Measurements from ENCODE around the gene KCNQ1.

KCNQ1 gene

DNA sequence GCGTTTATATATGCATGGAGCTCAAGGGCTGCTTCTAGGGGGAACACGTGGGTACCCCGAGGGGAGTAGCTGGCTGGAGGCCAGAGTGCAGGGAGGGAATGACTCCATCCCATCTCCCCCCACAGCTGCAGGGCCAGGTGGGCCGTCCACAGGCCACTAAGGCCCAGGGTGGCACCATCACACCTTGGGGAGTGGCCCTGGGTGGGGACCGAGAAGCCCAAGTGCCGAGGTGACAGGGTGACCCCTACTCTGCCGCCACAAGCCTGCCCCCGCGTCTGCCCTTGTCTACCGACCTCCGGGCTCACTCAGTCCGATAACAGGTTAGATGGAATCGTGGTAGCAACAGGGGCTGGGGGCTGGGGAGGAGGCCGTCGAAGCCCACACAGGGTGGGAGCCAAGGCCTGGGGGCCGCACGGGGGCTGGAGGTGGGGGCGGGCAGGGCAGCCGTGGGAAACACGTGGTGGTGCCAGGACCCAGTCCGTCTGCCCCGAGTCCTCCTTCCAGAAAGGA, 129.3 kb downstream of the KCNQ1 start:
- no peak for DNase-seq

DNA sequence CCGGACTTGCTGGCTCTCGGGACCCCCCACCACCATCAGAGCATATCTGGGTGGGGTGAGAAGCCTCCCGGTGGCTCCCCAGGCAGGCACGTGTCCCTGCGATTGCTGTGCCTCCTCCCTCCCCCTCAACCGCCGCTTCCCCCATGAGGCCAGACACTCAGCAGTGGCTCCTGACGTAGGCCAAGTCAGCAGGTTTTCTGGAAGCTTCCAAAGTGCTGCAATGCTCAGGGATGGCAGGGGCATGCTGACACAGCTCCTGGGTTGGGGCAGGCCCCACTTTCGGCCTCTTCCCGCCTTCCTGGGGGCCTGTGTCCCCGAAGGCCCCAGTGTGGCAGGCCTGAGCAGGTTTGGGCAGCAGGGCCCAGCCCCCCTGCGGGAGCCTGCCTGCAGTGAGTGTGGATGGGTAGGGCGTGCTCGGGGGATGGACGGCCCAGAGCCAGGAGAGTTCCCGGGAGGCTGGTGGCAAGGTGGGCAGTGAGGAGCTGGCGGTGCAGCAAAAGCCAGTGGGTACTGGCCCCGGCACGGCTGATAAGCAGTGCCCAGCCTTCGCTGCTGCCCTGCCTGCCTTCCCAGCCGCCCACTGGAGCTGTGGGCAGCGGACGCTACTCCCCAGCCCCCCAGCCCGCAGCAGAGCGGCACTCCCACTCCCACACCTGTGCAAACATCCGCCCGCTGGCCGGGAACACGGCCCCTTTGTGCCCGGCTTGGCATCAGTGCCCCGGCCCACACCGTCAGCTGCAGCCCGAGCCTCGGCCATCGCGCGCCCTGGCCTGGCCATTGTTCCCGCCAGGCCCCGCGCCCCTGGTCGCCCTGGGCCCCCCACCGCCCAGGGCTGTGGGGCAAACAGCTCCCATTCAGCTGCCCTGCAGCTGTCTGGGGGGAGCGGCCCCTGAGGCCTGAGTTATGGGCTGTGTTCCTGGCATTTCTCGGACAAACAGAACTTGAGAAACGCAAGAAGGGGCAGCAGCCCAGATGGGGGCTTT, 130.0 kb downstream of the KCNQ1 start:
- DNase-seq, result no peak

DNA sequence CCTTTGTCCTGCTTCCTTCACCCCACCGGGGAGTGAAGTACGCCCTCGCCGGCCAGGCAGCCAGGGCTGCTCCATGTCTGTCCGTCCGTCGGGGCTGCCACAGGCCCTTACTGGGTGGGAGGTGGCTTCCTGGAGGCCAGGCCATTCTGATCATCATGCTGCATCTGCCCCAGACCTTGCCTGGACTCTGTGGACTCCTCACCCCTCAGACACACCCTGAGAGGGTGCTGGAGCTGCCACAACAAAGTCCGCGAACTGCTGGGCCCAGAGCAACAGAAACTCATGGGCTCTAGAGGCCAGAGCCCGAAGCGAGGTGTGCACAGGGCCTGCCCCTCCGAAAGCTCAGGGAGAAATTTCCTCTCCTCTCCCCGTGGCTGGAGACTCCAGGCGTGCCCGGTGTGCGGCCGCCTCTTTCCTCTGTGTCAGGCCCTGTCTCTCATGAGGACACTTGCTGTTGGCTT, 130.8 kb downstream of the KCNQ1 start:
- DNase-seq, result no peak

DNA sequence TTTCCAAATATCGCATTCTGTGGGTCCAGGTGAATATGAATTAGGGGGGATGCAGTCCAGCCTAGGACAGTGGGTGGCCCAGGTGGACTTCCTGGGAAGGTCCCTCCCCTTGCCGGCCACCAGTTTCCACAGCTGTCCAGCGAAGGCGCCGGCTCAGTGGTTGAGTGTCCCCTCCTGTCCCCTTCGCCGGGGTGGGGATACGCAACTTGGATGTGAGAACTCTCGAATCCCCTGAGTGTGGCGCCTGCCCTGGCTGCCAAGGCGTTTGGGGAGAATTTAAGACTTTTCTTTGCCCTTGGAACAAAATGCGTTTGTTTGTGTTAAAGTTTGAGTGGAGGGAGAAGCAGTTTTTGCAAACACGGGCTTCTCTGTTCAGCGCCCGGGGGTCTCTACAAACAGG, 131.3 kb downstream of the KCNQ1 start:
- DNase-seq, result no peak

DNA sequence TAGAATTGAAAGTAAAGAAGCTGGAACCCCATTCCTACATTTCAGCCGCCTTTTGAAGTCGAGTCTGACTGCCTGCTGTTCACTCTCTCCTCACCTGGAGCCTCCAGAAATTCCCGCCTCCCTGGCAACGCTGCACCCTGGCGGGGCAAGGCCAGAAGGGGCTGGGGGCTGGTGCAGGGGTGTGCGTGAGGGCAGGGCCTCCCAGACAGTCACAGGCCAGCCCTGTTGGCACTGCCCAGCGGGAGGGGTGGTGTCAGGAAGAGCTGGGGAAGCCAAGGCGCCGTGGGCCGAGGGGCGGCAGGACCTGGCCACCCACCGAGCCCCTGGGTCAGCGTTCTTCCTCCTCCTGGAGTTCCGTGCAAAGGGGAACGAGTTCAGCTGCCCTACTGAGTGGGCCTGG, 131.7 kb downstream of the KCNQ1 start:
- no peak for DNase-seq

DNA sequence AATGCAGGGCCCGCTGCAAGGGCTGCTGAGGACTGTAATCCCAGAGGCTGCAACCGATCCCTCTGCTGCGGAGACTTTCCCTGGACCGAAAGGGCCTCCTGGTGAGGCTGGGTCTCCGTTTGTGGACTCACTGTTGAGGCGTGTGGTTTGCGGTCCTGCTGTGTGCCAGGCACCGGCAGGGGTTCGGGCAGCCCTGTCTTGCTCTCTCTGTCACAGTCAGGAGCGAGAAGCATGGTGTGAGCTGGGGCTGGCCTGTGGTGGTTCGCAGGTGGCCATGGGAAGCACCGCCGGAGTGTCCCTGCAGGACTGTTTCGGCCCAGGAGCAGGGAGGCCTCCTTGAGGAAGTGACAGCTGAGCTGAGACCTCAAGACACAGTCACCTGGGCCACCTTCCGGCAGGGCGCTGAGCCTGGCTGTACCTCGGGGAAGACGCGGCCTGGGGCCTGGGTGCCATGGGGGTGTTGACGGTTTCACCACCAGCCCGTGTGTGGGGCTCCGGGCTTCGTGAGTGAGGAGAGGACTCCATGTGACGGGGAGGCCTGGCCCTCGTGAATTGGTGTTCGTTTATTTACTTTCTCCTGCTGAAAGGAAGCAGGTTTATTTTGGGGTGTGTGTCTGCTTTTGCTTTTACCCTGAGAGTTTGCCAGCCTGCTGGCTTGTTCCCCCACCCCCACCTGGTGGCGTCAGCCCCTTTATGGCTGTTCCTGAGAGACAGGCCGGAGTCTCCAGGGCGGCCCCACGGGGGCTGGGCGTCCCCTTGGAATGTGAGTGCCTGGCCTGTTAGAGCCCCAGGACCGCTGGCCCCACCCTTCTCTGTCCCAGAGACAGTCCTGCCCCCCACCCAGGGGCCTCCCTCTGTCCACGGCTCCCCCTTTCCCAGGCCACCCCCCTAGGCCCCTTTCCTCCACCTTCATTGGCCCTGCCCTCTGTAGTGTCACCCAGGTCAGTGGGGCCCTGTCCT, 132.5 kb downstream of the KCNQ1 start:
- no peak for DNase-seq

DNA sequence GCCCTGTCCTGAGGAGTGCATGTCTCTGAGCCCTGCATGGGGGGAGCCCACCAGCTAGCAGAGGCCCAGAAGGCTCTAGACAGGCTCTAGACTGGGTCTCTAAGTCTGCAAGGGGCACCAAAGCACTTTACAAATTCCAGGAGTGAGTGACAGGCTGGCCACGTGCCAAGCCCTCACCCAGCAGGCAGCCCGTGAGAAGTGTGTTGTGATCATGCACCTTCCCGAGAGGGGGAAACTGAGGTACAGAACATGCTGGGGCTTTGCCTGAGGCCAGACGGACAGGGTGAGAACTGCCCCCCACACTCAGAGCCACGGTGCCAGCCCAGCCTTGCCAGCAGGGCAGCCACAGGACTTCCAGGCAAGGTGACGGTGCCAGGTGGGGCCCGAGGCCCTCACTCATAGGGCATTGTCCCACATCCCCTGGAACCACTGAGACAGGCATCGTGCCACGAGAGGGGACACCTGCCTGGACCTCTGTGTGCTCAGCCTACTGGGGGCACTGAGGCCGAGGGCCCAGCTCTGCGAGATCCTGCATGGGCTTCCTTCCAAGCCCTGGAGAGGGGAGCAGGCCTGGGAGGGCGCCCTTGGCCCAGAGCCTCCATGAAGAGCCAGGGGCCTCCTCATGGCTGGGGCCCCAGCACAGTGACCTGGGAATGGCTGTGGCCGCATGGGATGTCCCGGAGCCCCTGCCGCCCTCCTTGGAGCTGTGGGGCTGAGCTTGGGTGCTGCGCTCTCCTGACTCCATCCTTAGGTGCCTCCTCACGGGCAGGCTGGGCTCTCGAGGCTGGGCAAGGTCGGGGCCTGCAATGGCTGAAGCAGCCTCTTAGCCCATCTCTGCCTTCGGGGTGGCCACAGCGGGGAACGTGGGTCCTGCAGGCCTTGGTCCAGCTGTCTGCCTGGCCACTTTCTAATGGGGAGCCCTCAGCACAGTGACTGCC, 133.5 kb downstream of the KCNQ1 start:
- DNase-seq, result no peak

DNA sequence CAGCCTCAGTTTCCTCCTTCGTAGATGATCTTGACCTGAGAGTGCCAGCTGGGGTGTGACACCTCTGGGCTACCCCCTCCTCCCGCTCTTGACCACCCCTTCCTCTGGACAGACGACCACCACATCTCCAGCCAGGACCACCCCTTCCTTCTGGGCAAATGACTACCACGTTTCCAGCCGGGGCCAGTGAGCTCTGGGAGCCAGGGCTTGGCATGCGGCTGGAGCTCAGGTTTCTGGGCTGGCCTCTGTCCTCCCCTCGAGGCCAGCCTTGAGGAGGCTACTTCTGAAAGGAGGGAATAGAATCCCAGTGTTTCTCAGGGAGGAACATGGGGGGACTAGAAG, 134.1 kb downstream of the KCNQ1 start:
- DNase-seq, result no peak

DNA sequence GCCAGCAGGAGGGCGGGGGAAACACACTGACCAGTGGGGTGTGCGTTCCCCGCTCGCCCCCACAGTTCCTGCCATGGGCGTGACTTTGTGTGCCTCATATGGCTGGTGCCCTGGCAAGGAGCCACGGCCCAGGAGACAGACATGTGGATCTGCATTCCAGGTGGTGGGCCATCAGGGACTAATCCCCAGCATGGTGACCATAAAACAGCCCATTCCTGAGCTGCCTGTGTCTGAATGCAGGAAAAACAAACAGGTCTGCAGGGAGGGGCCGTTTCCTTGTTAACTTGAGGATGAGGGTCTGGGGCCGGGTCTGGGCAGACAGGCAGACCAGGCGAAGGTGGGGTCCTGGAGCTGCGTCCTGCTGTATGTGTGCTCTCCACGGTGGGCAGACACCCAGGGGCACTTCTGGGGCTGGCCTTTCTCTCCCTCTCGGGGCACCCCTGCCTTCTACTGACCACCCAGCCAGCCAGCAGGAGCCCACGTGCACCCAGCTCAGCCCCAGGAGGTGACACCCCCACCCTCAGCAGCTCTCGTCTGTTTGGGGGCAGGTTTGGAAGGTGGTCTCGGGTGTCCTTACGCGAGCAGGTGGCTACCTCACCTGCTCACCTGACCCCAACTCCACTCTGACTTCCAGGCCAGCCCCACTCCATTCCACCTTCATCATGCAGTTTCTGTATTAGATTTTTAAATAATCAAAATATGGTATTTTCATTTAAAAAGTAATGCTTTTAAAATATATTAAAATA, 134.7 kb downstream of the KCNQ1 start:
- DNase-seq, result no peak

DNA sequence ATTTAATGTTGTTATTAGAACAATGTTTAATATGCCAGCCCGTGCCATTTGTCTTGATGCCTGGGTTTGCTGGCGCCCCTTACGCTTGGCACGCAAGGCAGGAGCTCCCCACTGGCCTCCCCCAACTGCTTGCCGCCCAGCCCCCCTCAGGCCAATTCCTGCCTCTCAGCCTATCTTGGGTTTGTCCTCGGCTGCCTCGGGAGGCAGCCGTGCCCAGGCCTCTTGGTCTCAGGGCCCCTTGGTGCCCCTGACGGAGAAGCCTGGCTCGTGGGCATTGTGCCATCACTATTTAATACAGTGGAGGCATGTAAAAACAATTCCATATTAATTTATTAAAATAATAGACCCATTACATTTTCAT, 135.2 kb downstream of the KCNQ1 start:
- DNase-seq, result no peak

DNA sequence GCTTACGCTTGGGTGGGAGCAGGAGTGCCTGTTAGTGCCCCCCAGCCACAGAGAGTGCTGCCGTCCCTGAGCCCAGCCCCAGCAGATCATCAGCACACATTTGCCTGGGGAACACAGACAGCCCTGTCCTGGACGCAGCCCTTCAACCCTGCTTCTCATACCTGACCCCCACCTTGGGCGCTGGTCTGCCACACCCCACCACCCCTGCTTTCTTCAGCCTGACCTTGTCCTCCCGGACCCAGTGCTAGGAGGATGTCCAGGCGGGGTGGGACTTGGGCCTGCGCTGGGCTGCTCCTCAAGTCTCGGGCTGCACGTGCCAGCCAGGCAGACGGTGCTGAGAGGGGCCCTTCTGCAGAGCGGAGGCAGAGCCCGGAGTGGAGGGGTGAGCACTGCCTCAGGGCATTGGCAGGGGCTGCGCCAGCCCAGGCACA, 135.8 kb downstream of the KCNQ1 start:
- DNase-seq, result no peak

DNA sequence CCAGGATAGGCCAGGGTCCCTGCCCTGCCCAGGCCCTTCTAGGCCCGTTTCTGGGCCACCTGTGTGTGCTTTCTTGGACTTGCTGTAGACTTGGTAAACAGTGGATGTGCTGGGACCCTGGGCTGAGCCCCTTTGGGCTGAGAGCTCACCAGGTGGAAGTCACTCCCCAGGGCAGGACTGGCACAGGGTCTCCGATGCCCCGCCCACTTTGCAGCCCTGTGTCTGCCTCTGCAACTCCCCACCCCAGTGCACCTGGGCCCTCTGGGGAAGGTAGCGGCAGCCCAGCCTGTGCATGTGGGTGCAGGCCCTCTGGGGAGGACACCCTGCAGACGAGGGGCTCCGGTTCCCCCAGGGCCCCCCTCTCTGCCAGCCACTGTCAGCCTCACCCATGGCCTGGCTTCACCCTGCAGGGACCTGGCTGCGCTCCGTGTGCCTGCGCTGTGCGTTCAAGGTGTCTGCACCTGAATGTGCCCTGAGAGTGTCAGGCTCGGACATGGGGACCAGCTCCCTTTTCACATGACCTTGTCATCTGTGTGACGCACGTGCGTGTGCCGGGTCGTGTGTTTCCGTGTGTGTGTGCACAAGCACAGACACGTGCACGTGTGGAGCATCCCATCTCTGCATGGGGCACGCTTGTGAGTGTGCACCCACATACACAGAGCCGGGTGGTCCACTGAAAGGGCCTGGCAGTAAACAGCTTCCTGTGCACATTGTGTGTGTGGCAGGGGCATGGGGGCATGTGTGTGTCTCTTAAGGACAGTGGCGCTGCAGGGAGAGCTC, 136.5 kb downstream of the KCNQ1 start:
- no peak for DNase-seq

DNA sequence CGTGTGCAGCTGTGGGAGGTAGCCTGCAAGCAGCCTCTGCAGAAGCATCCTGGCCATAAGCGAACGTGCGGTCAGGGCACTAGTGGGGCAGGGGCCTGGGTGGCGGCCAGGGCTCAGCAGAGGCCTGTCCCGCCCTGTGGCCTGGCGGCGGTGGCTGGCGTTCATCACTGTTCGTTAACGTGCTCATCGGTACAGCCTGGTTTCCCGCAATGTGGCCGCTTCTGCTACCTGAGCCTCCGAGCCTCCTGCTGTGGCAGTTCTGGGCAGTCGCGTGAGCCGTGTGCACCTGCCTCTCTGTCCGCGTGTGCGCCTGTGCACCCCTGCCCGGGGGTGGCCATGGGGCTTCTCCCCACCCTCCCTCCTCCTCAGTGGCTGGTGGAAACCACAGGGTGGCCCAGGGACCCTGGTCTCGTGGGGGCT, 137.1 kb downstream of the KCNQ1 start:
- DNase-seq, result no peak

DNA sequence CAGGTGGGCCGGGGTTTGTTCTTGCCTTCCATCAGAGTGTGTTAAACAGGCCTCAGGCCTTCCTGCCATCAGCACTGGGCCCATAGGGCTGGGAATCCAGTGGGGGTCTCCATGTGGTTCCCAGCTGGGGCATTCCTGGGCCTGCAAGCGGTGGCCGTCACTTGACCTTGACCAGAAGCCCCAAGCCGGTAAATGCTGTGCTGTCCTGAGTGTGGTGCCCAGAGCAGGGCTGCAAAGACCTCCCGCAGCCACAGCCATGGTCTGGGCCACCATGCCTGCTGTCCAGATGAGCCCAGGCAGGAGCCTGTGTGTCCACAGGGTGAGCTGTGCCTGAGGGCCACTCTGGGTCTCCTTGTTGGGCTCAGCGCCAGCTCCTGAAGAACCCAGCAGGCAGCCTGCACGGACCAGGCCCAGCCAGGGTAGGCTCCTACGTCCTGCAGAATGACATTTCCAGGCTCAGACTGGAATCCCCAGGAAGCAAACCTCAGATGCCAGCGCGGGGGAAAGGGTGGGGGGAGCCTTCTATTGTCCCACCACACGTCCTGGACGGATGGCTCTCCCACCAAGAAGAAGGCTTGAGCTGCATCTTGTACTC, 137.6 kb downstream of the KCNQ1 start:
- DNase-seq, result no peak

DNA sequence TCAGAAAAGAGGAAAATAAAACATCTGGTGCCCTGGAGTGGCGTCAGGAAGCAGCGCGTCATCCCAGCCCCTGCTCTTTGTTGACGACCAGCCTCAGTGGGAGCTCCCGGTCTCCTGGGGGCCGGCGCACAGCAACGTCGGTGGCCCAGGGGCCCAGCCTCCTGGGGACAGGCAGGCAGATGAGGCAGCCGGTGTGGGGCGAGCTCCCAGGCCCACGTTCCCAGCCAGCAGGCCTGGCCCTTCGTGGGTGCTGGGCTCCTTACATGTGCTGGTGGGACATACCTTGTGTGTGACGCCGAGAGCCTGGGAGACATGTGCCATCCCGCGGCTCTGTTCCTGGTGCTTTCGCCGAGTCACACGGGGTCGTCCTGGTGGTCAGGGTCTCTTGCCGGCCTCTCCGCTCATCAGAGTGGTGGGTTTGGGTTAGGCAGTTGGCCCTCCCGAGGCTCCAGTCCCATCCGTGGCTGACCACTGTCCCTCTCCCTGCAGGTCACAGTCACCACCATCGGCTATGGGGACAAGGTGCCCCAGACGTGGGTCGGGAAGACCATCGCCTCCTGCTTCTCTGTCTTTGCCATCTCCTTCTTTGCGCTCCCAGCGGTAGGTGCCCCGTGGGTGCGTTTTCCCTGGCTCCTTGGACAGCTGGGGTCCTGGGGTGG, 138.3 kb downstream of the KCNQ1 start:
- no peak for DNase-seq

DNA sequence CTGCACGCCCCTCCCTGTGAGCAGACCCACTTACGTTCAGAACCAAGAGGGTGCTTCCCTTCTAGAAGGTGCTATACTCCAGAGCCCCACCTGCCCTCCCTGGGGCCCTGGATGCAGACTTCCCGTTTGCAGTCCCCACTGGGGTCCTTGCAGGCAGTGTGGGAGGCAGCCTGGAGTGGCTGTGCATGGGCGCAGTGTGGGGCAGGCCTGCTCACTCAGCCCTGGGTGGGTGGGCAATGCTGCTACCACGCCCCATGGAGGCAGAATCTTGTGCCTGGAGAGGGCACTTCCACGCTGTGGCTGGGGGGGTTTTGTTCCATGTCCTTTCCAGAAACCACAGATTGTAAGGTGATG, 138.8 kb downstream of the KCNQ1 start:
- no peak for DNase-seq

DNA sequence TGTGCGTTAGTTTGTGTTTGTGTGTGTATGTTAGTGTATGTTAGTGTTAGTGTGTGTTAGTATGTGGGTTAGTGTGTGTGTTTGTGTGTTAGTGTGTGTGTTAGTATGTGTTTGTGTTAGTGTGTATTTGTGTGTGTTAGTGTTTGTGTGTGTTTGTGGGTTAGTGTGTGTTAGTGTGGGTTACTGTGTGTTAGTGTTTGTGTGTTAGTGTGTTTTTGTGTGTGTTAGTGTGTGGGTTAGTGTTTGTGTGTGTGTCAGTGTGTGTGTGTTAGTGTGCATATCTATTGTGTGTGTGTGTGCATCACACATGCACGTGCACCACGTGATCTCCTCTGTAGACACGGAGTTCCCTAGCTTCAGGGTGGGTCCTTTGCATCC, 139.6 kb downstream of the KCNQ1 start:
- no peak for DNase-seq

DNA sequence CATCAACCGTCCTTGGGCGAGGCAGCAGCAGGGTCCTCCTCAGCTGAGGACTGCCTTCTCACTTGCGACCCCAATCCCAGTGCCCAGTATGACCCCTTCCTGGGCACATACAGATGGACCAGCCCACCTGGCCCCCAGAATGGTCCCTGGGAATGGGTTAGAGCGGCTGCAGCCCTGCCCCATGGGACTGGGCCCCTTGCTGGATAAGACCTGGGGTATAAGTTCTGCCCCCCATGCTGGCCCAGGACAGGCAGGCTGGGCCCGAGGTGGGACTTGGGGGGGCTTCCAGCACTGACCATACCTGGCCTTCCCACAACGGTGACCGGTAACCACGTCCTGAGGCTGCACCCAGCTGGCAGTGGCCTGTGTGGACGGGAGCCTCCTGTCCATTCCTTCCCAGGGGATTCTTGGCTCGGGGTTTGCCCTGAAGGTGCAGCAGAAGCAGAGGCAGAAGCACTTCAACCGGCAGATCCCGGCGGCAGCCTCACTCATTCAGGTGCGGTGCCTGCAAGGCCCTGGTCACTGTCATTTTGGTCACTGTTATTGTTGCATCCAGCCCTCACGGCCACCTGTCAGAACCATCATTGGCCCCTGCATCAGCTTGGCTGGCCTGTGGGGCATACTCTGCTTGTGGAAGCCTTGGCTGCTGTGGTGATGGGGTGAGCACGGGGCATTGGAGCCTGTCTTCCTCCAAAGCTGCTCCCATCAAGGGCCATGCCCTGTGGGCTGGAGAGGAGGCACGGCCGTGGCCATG, 140.2 kb downstream of the KCNQ1 start:
- DNase-seq, result no peak

DNA sequence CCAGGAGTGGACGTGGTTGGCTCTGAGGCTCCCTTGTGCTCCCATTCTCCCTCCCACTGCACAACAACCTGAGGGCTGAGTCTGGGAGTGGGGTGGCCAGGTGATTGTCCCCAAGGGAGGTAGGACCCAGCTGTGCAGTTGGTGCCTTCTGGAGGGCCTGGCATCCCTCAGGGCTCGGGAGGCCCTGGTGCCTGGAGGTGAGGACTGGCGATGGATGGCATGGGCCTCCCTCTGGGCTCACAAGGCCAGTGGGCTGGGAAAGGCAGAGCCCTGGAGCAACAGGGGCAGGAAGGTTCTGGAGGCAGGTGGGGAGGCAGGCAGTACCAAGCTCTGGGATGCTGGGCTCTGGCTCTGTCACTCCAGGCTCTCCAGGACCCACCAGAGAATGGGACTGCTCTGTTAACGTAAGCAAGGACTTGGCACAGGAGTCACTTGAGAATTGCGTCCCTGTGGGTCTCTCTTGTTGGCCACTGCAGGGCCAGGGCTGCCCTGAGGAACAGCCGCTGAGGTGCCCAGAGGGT, 140.8 kb downstream of the KCNQ1 start:
- no peak for DNase-seq

Data from DMS79 treated with DMSO at 0.1 percent for 48 hours (cell line).